NCI-H2081 treated with DMSO at 0.1 percent for 48 hours (cell line): ENCODE data around the gene CCDC116.

Experiments used
- DNase-seq: peaks from one replicate; lab custom pipeline; 2025; lab: John Stamatoyannopoulos, UW

CCDC116 gene

DNA sequence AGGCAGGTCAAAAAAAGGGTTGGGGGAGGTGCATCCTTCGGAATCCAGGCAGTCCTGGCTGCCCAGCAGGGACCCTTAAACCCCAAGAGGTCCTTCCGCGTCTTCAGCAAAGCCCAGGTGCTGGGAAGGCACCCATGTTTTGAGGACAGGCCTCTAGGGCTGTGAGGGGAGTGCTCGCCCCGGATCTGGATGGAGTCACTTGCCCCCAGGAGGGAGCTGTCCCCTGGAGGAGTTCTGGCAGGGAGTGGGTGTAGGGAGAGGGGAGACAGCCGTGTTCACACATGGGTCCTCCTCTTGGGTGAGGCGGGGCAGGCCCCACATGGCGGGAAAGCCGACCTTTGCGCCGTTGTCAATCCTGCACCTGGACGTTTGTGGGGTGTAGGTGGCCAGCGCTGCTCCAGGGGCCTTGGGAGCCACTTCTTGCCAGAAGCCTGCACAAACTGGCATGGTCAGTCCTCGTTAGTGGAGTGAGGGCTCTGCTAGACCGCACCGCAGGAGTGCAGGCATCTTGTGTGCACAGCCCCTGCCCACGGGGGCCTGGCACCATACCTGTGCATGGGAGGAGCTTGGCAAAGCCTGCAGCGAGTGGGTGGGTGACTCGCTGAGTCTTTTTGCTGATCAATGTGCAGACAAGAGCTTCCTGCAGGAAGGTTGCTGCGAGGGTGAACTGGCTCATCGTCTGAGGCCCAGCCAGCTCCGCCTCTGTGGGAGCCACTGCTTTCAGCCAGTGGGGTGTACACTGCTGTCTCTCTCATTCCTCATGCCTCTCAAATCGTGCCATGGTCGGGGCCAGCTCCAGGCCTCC lies 49.2 kb downstream of the CCDC116 start:
- DNase-seq, result no peak

DNA sequence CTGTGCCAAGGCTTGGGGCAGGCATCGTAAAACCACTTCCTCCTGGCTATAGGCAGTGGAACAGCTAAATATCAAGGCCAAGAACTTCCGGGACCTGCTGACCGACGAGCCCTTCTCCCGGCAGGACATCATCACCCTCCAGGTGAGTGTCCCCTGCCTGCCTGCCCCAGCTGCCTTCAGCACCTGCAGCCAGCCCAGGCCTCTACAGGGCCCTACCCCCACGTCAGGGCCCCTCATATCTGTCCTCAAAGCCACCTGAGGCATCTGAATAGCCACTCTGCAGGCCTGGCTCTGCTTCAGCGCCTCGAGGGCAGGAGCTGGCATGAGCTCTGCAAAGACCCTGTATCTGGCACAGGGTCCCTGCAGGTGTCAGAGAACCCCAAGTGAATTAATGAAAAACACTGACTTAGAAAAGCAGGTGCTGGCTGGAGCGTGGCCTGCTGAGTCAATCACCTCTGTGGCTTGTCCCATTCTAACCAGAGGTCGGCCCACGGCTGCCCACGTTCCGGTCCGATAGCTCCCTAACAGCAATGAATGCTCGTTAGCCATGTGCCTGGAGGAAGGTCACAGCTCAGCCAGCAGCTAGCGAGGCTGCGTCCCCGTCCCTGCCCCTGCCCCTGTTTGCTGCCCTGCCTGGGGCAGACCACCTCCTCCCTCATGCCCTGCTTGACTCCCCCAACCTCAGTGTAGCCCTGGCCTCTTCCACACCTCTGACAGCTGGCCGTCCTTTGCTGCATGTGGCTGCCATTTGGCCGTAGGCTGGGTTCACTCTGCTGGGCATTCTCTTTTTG lies 50.0 kb downstream of the CCDC116 start:
- DNase-seq, result no peak

DNA sequence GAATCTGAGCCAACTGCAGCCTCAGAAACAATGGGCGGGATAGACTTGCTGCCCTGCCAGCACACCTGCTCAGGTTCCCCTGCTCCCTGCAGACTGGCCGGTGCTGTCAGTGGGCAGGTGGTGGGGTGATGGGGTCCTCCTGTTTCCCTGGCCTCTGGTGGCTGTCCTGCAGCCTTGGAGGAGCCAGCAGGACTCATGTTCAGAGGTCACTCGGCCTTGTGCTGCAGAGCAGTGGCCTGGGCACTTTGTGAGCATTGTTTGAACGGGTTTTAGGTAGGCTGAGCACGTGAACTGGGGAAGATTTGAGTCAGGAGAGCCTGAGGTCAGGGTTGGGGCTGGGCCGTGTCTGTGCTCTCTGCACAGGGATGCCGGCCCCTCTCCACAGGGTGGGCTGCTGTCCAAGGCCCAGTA lies 50.8 kb downstream of the CCDC116 start:
- no peak for DNase-seq

DNA sequence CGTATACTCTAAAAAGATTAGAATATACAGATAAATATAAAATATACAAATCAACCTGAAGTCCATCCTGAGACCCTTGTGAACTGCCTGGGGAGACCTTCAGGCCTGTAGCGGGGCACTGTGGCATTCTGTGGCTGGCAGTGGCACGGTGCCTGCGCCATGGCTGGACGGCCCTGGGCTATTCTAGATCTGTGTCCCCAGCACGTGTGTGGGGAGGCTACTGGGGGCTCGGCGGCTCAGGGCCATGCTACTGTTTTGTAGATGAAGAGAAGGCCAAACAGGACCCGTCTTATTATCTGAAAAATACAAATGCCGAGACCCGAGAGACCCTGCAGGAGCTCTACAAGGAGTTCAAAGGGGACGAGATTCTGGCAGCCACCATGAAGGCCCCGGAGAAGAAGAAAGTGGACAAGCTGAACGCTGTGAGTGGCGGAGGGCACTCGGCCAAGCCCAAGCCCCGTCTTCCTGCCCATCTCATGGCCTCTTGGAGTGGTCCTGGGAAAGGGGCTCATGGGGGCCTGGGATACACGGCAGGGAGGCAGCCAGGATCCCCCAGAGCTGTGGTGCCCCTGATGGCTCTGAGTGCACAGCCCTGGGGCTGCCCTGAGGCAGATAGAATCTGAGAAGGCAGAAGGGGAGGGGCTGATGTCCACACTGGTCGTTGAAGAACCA lies 52.1 kb downstream of the CCDC116 start:
- DNase-seq, result no peak

DNA sequence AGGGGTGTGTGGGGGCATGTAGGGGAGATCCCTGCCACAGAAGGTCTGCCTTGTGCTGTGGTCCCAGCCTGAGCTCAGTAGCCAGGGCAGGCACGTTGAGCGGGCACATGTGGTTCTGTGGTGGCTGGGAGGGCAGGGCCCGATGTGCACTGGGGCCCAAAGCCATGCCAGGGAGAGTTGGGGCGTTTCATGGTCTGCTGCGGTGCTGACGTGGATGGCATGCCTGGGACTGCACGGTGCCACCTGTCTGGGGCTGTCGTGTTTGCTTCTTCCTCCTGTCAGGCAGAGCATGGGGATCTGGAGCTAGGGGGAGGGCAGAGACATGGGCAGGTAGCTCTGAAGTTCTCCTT lies 52.6 kb downstream of the CCDC116 start:
- no peak for DNase-seq

- DNase-seq, result no peak
Observed at GRCh38 chr22:21686193-21686608, 53.6 kb downstream of the CCDC116 start.
